NCI-H82 treated with DMSO at 0.1 percent for 48 hours (cell line): ENCODE measurements around the gene CLEC18B.
"Not testable (repeated sequence)": the region's sequence is repeated elsewhere in the genome, so short reads cannot be mapped to it uniquely, and the experiment has no call there.

Experiments
- DNase-seq: peaks from one replicate; lab custom pipeline; 2025; ENCODE audit not compliant: unreplicated experiment; lab: John Stamatoyannopoulos, UW

CLEC18B gene

DNA sequence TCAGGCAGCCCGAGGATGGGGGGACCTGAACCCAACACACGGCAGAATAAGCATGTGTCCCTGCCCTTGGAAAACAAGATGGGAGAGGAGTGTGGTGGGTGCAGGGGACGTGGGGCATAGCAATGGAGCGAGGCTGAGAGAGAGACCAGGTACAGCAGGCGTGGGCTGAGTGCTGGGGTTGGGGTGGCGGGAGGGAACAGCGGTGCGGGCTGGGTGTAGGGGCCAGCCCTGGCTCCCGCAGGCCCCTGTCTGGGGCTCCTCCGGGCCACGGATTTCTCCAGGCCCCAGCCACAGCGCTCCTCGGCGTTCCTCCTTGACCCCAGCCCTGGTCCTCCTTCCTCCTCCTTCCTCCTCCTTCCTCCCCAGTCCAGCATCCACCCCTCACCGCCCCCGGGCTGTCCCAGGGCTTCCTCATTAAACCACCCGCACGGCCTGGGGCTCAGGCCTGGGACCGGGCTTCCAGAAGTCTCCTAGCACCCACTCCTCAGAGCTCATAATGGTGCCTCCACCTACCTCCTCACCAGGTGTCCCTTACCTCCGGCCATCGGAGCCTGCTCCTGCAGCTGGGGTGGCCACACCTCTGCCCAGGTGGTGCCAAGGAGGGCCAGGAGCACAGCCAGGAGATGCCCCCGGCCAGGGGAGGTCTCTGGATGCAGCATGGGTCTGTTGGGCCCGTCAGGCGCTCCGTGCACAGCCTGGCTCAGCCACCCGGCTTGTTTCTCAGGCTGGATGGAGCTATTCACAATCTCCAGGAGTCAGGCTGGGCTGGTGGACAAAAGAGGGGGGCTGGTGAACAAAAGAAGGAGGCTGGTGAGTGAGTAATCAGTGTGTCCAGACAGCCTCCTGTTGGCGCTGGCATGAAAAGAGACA, at the start of gene CLEC18B:
Gene CLEC18B, minus strand, starts transcription at position 867 of the 870 bp plus-strand sequence. Its CDS starts 208 bp downstream, at position 659.
- not testable (repeated sequence) for DNase-seq

GRCh38 chr16:74469946-74470478, 48.7 kb upstream of the CLEC18B start:
- DNase-seq, result no peak

DNA sequence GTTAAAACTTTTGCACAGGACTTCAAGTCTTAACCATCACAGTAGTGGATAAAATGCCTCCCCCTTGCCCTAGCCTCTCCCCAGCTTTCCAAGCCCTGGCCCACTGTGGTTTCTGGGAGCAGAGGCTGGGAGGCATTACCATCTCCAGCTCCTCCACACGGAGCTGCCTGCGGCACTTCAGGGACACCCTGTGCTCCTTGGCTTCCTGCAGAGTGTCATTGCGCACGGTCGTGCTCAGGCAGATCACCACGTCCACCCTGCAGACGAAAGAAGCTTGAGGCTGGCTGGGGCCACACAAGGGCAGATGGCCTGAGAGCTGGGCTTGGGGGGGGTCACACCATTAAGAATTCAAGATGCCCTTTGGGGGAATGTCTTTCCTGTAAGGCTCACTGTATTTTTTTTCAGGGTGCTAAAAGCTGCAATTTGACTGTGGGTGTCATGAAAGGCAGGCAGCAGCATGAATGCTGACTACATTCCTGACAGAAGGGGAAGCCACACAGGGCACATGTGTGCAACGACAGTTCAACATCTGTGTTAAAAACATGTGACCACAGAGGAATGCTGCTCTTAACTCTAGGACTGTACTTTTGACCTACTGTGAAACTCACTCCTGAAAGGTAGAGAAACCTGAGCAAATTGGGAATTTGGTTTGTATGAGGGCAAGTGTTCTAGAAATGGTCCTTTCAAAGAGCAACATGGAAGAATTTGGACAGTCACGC, 47.7 kb upstream of the CLEC18B start:
- DNase-seq, result no peak

DNA sequence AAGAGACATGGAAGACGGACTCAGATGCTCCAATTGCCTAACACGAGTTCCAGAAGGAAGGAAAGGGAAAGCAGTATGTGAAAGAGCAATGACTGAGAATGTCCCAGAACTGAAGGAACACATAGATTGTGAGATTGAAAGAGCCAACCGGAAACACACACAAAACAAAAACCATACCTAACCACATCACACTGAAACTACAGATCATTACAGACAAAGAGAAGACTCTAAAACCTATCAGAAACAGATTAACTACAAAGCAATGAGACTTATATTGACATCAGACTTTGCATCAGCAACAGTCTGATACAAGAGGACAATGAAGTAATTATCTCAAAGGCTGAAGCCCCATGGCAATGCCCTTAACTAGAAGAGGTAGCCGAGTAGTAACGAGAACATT, 45.6 kb upstream of the CLEC18B start:
- DNase-seq, result no peak

DNA sequence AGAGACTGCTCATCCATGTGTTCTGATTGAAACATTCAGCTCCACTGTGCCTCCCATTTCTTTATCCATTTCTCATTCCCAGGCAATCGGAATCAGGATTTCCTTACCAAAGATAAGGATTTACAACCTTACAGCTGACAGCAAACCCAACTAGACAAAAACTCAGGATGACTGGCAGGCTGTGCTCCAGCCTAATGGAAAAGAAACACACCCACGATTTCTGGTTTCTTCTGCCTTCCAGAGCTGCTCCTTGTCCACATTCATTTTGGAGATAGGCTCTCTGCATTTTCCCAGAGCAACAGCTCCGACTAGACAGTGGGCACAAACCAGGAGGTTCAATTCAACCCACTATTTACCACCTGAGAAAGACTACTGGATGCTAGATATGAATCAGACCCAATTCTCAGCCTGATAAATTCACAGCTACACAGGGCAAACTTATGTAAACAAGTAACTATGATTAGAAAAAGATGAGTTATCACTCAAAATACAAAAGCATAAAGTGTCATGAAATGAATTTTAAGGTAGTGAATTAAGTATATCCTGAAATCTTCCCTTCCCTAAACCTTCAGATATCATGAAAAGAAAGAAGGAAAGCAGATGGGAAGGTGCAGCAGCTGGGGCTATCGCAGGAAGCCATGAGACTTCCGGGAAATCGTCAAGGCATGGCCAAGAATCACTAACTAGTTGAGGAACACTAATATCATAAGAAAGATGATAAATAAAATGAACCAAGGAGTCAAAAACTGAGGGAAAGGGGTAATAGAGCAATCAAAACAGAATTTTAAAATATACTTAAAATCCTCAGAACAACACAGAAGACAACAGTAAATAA, 44.8 kb upstream of the CLEC18B start:
- no peak for DNase-seq

GRCh38 chr16:74465281-74465680, 44.0 kb upstream of the CLEC18B start:
- DNase-seq, result no peak

DNA sequence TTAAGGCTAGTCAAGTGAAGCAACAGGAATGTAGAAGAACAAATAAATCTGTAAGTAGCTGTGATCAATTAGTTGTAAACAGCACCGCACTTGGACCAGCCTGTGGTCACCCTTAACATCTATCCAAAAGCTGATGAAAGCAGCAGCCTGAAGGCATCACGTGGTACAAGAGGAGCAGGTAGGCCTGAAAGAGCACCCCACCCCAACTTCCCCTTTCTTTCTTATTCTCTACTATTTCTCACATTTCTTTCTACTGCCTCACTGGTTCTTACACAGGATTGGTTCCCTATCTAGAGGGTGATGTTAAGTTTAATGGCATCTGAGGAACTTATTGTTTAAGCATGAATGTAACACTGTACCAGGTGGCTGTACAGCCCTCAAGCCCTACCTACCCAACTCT, 42.6 kb upstream of the CLEC18B start:
- no peak for DNase-seq

DNA sequence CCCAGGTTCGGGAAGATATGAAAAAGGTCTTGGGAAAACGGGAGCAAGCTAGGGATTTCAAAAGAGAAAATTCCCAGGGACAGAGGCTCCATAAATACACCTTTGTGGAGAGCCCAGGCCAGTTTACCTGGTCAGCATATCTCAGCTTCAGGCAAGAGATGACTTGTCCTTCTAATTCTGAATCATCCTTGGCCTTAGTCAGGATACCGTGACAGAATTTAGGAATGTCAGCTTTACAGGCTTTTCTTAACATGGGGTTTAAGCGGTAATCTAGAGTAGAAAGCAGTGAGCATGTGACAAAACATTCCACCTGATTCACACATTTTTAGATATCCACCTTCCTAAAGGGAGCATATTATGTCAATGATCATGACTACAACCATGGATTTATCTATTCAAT, 41.1 kb upstream of the CLEC18B start:
- no peak for DNase-seq

DNA sequence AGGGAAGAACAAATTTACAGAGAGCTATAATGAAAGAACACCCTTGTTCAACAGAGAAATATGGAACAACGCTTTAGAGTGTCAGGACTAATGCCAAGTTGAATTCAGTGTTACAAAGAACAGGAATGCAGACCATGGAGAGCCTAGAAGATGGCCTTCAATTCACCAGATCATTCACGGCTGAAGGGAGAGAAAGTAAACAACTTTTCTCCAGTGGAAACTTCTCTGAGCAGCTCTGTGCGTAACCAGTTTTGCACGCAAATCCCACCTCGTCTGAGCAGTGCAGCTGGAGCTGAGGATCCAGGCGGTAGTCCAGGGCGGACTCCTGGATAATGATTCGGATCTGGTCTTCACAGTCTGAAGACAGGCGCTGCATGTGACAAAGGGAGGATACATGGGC, 40.5 kb upstream of the CLEC18B start:
- no peak for DNase-seq

DNA sequence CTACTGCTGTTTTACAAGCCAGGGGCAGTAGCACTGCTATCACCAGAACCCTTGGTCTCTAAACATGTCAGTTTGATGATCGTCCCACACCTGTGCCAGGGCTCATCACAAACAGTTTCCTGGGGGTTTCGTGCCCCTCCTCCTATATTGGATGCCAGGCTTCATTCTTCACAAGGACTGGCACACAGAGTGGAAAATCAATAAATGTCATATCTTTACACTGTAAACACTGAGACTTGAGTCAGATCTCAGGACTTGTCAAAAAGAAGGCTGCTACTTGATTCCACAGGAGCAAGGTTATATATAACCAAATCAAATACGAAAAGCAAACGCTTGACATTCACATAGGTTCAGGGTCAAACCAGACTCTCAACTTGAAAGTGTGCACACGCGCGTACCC, 39.3 kb upstream of the CLEC18B start:
- no peak for DNase-seq

DNA sequence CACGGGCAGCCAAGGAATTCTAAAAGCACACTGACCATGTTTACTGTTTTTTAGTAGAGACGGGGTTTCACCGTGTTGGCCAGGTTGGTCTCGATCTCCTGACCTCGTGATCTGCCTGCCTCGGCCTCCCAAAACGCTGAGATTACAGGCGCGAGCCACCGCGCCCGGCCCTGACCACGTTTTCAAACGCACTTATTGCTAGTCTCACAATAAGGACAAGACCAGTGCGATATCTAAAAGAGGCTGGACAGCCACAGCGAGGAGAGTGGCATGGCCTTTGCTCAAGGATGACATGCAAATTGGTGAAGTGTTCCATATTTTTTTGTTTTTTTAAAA, 35.0 kb upstream of the CLEC18B start:
- no peak for DNase-seq

DNA sequence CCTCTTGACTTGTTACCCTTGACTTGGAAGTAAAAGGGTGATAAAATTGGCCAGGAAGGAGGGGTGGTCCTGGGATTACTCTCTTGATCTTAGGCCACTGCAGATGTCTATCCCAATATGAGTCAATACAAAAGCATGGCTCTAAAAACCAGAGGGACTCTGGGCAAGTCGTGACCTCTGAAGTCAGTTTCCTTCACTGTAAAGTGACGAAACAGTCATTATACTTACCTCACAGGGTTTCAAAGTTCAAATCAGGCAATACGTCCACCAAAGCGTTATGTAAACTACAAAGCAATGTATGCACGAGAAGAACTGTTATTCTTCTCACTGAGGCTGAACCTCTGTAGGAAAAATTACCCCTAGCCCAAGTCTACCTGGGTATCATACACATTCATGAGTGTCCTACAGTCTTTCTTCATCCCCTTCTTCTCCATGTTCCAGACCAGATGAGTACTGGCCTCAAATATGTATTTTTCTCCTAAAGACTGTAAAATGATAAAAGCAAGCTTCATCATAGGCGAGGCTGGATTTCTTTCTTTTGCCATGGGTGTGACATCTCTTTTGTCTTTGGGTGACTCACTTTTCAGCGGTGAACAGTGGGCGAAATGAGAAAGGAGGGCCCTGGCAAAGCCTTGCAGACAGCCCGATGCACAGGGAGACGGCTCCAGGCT, 34.5 kb upstream of the CLEC18B start:
- DNase-seq, result no peak

DNA sequence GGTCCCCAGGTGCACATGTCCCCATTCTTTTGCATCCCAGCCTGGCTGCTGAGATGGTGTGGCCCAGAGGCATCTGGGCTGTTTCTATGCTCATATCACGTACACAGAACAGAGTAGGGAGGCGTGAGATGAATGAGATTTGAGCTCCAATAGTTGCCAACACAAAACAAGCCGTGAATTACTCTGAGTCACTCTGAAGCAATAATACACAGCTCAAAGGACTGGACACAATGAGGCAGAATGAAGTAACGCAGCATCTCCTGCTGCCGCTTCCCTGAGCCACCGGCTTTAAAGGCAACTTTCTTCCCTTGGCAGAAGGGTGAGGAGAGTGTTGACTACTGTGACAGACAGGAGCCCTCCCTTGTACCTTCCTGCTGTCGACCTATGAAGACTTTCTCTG, 33.9 kb upstream of the CLEC18B start:
- DNase-seq, result no peak

GRCh38 chr16:74451951-74452758, 30.9 kb upstream of the CLEC18B start:
- DNase-seq, result no peak

- no peak for DNase-seq
These were observed 29.9 kb upstream of the CLEC18B start for GRCh38 chr16:74450967-74451760.

DNA sequence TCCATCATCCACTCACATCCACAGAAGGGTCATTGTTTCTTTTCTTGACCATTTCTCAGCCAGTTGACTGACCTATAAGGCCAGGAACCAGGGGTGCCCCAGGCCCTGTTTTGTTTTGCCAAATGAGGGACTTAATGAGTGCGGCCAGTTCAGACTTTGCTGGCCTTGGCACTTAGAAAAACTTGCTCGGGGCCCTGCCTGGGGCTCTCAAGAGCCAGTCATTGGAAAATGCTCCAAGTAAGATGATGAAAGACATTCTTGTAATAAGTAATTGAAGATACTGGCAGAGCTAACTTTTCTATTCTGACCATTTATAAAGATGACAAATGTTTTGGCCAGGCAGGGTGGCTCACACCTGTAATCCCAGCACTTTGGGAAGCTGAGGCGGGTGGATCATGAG, 29.0 kb upstream of the CLEC18B start:
- DNase-seq, result no peak

GRCh38 chr16:74449470-74449869, 28.2 kb upstream of the CLEC18B start:
- DNase-seq, result no peak

- no peak for DNase-seq
These were observed 27.7 kb upstream of the CLEC18B start for GRCh38 chr16:74448990-74449389.

DNA sequence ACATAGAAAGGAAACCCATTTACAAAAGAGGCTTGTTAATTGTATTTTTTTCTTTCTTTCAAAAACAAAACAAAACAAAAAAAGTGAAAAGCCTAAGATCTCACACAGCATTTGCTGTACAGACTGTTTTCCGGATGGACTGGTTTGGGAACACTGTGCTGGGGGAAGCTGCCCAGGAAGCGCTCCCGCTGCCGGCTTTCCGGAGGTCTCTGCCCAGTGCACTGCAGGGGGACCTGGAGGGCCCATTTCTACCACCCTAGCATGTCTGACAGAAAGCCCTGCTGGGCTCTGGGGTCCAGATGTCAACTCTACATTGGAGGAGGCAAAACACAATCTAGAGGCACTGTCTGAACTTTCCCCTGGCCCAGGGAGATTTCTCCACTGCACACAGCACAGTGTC, 26.3 kb upstream of the CLEC18B start:
- DNase-seq, result no peak
